Upper lobe of left lung (tissue), 4 donors: ENCODE data around the gene TAS1R1.

Source experiments
- POLR2A ChIP-seq, 4 donors: fragments of 450-650 bp; IDR thresholded peaks; one replicate each; pipeline ENCODE4 v1.5.1; 2016 to 2017; ENCODE audit warnings: antibody characterized with exemption in 4 of 4, mild to moderate bottlenecking in 2 of 4
- POLR2AphosphoS5 ChIP-seq, 2 donors: sonication (generic); formaldehyde crosslinking; IDR thresholded peaks; one replicate each; pipeline ENCODE4 v1.5.1; 2017; ENCODE audit warnings: antibody characterized with exemption in 2 of 2
- TF ChIP-seq, protein P1 (sequence below), 6 experiments: fragments of 450-650 bp in 4 of 6; fragments of 200-600 bp in 2 of 6; sonication (generic) in 2 of 6; IDR thresholded peaks; one replicate each; pipeline ENCODE4 v1.5.1; 2016 to 2019; ENCODE audit warnings: antibody characterized with exemption in 6 of 6

DNA sequence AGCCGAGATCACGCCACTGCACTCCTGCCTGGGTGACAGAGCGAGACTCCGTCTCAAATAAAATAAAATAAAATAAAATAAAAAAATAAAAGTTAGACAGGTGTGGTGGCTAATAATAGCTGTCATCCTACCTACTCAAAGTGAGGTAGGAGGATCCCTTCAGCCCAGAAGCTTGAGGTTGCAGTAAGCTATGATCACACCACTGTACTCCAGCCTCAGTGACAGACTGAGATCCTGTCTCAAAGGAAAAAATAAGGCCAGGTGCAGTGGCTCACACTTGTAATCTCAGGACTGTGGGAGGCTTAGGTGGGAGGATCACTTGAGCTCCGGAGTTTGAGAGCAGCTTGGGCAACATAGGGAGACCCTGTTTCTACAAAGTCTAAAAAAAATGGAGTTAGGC is 18.8 kb upstream of the TAS1R1 start:
- TF ChIP-seq POLR2A (IDR thresholded peaks at IDR 0.05), result no peak
- TF ChIP-seq, protein P1, sequence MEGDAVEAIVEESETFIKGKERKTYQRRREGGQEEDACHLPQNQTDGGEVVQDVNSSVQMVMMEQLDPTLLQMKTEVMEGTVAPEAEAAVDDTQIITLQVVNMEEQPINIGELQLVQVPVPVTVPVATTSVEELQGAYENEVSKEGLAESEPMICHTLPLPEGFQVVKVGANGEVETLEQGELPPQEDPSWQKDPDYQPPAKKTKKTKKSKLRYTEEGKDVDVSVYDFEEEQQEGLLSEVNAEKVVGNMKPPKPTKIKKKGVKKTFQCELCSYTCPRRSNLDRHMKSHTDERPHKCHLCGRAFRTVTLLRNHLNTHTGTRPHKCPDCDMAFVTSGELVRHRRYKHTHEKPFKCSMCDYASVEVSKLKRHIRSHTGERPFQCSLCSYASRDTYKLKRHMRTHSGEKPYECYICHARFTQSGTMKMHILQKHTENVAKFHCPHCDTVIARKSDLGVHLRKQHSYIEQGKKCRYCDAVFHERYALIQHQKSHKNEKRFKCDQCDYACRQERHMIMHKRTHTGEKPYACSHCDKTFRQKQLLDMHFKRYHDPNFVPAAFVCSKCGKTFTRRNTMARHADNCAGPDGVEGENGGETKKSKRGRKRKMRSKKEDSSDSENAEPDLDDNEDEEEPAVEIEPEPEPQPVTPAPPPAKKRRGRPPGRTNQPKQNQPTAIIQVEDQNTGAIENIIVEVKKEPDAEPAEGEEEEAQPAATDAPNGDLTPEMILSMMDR (IDR thresholded peaks at IDR 0.05), result no peak
- no peak for TF ChIP-seq POLR2AphosphoS5 (IDR thresholded peaks at IDR 0.05)
